B cell (primary cell): ENCODE results near the gene HACD1.

Experiments used
- CTCF ChIP-seq: fragments of 200-600 bp; IDR thresholded peaks from one replicate; pipeline ENCODE4 v1.8.0; 2022; ENCODE audit warnings: antibody characterized with exemption, mild to moderate bottlenecking
- EZH2 ChIP-seq: IDR thresholded peaks from 2 replicates; pipeline ENCODE4 v1.6.1; 2012; ENCODE audit warnings: borderline replicate concordance, low read depth, mild to moderate bottlenecking, moderate library complexity, low read length; ENCODE audit not compliant: insufficient read depth, poor library complexity, severe bottlenecking

- no peak for TF ChIP-seq CTCF
- no peak for TF ChIP-seq EZH2
These were observed 34.7 kb upstream of the HACD1 start for GRCh38 chr10:17651896-17652295.
